ES-I3 (cell line): ENCODE measurements around the gene GBA2.

ENCODE experiments used
- H3K36me3 ChIP-seq: 2 replicates; pipeline ENCODE4 v1.6.1; 2013; ENCODE audit warnings: mild to moderate bottlenecking, low read length, control low read depth, moderate library complexity; ENCODE audit not compliant: insufficient read depth
- H3K4me1 ChIP-seq: 2 replicates; pipeline ENCODE4 v1.6.1; 2013; ENCODE audit warnings: mild to moderate bottlenecking, control low read depth, low read length; ENCODE audit not compliant: insufficient read depth
- H3K9ac ChIP-seq: 2 replicates; pipeline ENCODE4 v1.6.1; 2013; ENCODE audit warnings: low read depth, mild to moderate bottlenecking, low read length, moderate library complexity
- H3K9me3 ChIP-seq: 2 replicates; pipeline ENCODE4 v1.6.1; 2013; ENCODE audit warnings: mild to moderate bottlenecking, low read length, moderate library complexity; ENCODE audit not compliant: control insufficient read depth, insufficient read depth

Gene GBA2

GRCh38 chr9:35748858-35749514 is at the start of gene GBA2, which contains the start of gene RGP1:
Gene GBA2 (minus strand): TSS chr9:35749228. CDS start chr9:35748704, 524 bp downstream.
Gene RGP1 (plus strand): TSS chr9:35749287. CDS start chr9:35749756, 469 bp downstream.
- no peaks in the 10 kb centered on the region for H3K9me3 ChIP-seq
- peaks cover 2% of the 10 kb centered on the region for H3K36me3 ChIP-seq
- H3K4me1 ChIP-seq = peaks cover 19% of the 10 kb centered on the region; the same call in 1 of the 2 replicates
- H3K9ac ChIP-seq = peak within 1 kb of the TSS; percentile 92

DNA sequence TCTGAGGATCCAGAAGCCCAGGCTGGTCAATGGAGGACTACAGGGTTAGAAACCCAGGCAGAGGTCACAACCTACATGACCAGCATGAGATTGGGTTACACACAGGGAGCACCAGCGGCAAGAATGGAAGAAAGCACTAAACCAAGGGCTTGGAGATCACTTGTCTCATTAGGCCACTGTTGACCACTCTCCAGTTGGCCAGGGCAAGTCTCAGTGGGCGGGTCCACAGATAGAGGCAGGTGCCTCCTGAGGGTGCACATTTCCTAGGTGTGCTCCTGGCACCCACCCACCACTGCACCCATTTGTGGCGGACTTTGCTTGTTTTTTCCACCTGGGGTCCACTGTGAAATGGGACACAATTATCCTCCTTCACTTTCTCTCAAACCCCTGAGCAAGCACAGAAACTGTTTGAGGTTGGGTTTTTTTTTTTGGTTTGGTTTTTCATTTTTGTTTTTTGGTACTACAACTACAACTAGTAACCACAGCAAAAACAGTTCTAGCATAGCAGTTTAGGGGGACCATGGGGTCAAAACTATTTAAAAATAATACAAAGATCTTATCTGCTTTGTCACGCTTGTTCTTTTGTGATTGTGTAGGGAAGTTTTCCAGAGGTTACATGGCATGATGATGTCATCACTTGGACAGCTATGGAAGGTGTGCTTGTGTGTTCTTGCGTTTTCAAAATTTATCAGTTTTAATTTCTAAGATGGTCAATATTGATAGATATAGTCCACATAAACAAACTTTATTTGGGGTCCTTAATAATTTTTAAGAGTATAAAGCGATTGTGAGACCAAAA is 48.5 kb upstream of the GBA2 start:
- H3K9ac ChIP-seq = no peak overlapping the region
- no peaks in the 10 kb centered on the region for H3K36me3 ChIP-seq
- no peaks in the 10 kb centered on the region for H3K9me3 ChIP-seq
- H3K4me1 ChIP-seq = peaks cover 15% of the 10 kb centered on the region

DNA sequence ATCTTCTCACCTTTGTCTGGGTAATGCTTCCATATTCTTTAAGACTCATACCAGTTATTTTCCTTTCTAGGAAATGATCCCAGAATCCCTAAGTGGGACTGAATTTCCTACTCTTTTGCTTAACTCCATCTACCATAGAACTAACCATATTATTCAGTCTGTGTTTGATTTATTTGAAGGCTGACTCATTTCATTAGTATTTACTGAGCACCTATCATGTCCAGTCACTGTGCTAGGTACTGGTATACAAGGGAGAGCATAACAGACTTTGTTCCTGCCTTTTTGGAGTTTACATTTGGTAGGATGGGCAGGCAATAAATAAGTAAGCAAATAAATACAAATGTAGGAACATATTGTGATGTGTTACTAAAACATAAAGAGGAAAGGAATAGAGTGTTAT is 46.7 kb upstream of the GBA2 start:
- Histone ChIP-seq H3K9ac (no peak overlapping the region), H3K4me1 (peaks cover 15% of the 10 kb centered on the region), H3K9me3 (no peaks in the 10 kb centered on the region), H3K36me3 (no peaks in the 10 kb centered on the region)

DNA sequence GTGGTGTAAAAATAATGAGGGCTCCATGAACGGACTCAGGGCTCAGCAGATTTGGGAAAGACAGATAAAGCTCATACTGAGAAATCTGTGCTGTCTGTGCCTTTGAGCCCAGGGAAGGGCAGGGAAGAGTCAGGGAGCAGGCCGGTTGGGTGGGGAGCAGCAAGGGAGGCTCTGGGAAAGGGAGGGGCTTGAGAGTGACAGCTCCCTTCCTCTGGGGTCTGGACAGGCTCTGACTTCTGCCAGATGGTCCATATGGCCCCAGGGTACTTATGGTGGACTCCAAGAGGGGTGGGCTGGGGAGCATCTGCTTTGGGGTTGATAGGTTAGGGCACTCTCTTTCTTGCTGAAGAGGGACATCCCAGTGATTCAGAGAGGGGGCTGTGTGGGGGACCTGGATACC is 44.4 kb upstream of the GBA2 start:
- Histone ChIP-seq H3K4me1 (peaks cover 10% of the 10 kb centered on the region), H3K9ac (no peak overlapping the region), H3K9me3 (no peaks in the 10 kb centered on the region), H3K36me3 (no peaks in the 10 kb centered on the region)

GRCh38 chr9:35792826-35793225 is 43.8 kb upstream of the GBA2 start:
- no peak overlapping the region for H3K9ac ChIP-seq
- peaks cover 10% of the 10 kb centered on the region for H3K4me1 ChIP-seq

GRCh38 chr9:35792024-35792813 is 43.2 kb upstream of the GBA2 start:
- Histone ChIP-seq H3K9me3 (no peaks in the 10 kb centered on the region), H3K9ac (peak overlapping the region; percentile 9; the same call in 1 of the 2 replicates), H3K4me1 (peaks cover 10% of the 10 kb centered on the region), H3K36me3 (no peaks in the 10 kb centered on the region)

More at GRCh38 chr9:35792826-35793225, 43.8 kb upstream of the GBA2 start:
- Histone ChIP-seq H3K9me3 (no peaks in the 10 kb centered on the region), H3K36me3 (no peaks in the 10 kb centered on the region)

DNA sequence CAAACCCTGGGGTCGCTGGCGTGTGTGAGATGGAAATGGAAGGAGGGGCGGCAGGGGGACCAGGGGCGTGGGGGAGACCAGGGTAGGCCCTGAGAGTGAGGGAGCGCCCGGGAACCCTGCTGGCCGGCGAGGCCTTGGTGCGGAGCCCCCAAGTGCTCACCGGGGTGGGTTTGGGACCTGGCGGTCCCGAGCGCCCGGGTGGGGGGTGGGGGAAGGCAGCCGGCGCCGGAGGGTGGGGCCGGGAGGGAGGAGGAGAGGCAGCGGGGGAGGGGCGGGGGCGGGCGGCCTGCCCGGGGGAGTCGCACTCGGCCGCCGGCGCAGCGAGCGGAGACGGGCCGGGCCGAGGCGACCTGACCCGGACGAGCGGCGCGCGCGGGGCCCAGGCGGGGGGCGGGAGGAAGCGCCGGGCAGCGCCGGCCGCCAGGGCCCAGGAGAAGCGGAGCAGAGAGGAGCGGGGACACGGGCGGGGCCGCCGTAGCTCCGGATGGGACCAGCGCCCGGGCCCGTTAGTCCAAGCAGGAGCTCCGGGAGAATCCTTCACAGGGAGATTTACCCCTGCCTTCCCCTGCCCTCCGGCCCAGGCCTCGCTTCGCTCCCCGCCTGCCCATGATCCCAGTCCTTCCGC is 42.4 kb upstream of the GBA2 start, which contains the start of gene NPR2:
NPR2 (plus strand) TSS at position 295 of the 625 bp plus-strand sequence. CDS start 818 bp downstream, outside the sequence.
- H3K9ac ChIP-seq = peak within 1 kb of the TSS; percentile 62
- H3K36me3 ChIP-seq = no peaks in the 10 kb centered on the region
- peaks cover 5% of the 10 kb centered on the region; the same call in 1 of the 2 replicates for H3K4me1 ChIP-seq
- no peaks in the 10 kb centered on the region for H3K9me3 ChIP-seq

GRCh38 chr9:35790385-35791296 is 41.6 kb upstream of the GBA2 start:
- peak overlapping the region; percentile 38 for H3K9ac ChIP-seq
- no peaks in the 10 kb centered on the region for H3K9me3 ChIP-seq
- H3K36me3 ChIP-seq = no peaks in the 10 kb centered on the region
- peaks cover 4% of the 10 kb centered on the region; the same call in 1 of the 2 replicates for H3K4me1 ChIP-seq

- no peak overlapping the region for H3K9ac ChIP-seq
- peaks cover 4% of the 10 kb centered on the region; the same call in 1 of the 2 replicates for H3K4me1 ChIP-seq
- H3K36me3 ChIP-seq = no peaks in the 10 kb centered on the region
- H3K9me3 ChIP-seq = no peaks in the 10 kb centered on the region; the same call in 1 of the 2 replicates
These were observed 41.0 kb upstream of the GBA2 start for GRCh38 chr9:35790025-35790384.

- H3K9ac ChIP-seq = no peak overlapping the region
- no peaks in the 10 kb centered on the region for H3K36me3 ChIP-seq
- no peaks in the 10 kb centered on the region; the same call in 1 of the 2 replicates for H3K9me3 ChIP-seq
- peaks cover 4% of the 10 kb centered on the region; the same call in 1 of the 2 replicates for H3K4me1 ChIP-seq
These were observed 40.5 kb upstream of the GBA2 start for GRCh38 chr9:35789541-35789940.

GRCh38 chr9:35783418-35783817 is 34.4 kb upstream of the GBA2 start:
- no peak overlapping the region for H3K9ac ChIP-seq
- H3K4me1 ChIP-seq = no peaks in the 10 kb centered on the region
- no peaks in the 10 kb centered on the region; the same call in 1 of the 2 replicates for H3K9me3 ChIP-seq
- H3K36me3 ChIP-seq = no peaks in the 10 kb centered on the region

GRCh38 chr9:35781066-35781465 is 32.0 kb upstream of the GBA2 start:
- H3K4me1 ChIP-seq = peaks cover 1% of the 10 kb centered on the region; the same call in 1 of the 2 replicates
- H3K9me3 ChIP-seq = no peaks in the 10 kb centered on the region; the same call in 1 of the 2 replicates
- no peaks in the 10 kb centered on the region for H3K36me3 ChIP-seq
- H3K9ac ChIP-seq = no peak overlapping the region

DNA sequence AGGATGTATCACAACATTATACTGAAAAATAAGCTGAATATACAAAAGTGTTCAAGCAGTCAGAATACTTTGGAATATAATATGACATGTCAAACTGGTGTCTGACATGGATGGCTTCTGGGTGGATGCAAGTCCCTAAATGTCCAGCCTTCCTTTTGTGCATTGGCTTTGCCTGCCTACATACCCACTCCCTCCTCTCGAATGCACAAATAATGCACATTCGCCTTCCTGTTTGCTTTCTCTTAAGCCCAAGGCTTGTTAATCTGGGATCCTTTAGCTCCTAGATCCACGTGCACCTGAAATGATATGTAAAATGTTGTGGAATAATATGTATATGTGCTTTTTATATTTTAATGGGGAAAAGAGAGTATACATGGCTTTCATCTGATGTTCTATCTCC is 29.5 kb upstream of the GBA2 start:
- H3K4me1 ChIP-seq = peaks cover 14% of the 10 kb centered on the region; the same call in 1 of the 2 replicates
- H3K9ac ChIP-seq = no peak overlapping the region
- H3K9me3 ChIP-seq = no peaks in the 10 kb centered on the region
- no peaks in the 10 kb centered on the region for H3K36me3 ChIP-seq
